Kidney glomerular epithelial cell (primary cell): Measurements from ENCODE around the gene NLGN4X.
A peak's percentile ranks its signal among the peaks of the same experiment; 100 is the strongest.
"Not testable (repeated sequence)": the region's sequence is repeated elsewhere in the genome, so short reads cannot be mapped to it uniquely, and the experiment has no call there.

Experiments used
- DNase-seq: peaks from one replicate; lab custom pipeline; 2025; lab: John Stamatoyannopoulos, UW

Gene NLGN4X

DNA sequence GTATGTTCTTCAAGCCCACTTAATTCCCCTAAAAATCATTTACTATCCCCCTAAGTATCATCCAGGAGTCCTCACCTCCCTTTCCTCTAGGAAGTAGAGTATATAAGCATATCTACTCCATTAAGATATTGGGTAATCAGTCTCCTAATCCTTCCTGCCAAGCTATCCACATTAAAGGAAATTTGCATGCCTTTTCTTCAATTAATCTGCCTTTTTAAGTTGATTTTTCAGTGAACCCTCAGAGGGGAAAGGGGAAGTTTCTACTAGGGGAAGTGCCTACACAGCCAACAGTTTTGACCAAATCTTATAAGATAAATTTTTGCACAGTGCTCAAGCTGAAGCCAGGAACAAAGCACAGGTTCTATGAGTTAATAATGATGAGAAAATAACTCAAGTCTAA lies 222.8 kb downstream of the NLGN4X start:
- DNase-seq: no peak

DNA sequence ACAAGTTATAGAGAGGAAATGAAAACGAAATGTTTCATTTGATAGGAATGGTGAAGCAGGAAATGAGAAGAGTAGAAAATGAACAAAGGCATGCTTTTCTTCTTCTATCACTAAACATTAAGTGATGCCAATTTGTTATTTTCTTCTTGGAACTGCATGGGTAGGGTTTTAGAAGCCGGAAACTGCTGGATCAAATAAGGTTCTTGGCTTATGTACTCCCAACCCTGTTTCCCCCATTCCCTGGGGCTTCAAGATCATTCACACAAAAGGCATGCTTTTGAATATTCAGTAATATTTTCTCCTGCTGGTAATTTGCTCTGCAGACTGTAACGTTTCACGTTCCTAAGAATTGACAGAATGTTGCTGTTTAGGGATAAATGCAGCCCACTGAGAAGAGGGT lies 224.1 kb downstream of the NLGN4X start:
- DNase-seq: no peak

GRCh38 chrX:6002056-6002455 lies 226.6 kb downstream of the NLGN4X start:
- no peak for DNase-seq

- no peak for DNase-seq
These were observed 229.8 kb downstream of the NLGN4X start for GRCh38 chrX:5998901-5999300.

GRCh38 chrX:5998456-5998855 lies 230.2 kb downstream of the NLGN4X start:
- DNase-seq: no peak

- no peak for DNase-seq
These were observed 237.3 kb downstream of the NLGN4X start for GRCh38 chrX:5991393-5991792.

DNA sequence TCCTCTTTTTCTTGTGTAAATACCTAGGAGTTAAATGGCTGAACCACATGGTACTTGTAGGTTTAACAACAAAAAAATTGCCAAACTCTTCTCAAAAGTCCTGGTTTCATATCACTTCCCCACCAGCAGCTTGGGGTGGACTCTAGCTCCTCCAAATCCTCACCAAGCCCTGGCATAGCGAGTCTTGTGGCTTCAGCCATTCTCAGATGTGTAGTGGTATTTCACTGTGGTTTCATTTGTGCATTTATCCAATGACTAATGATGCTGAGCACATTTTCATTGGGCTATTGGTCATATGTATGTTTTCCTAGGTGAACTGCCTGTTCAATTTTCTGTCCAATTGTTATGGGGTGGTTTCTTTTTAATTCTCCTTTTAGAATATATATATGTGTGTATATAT lies 249.3 kb downstream of the NLGN4X start:
- DNase-seq: no peak

DNA sequence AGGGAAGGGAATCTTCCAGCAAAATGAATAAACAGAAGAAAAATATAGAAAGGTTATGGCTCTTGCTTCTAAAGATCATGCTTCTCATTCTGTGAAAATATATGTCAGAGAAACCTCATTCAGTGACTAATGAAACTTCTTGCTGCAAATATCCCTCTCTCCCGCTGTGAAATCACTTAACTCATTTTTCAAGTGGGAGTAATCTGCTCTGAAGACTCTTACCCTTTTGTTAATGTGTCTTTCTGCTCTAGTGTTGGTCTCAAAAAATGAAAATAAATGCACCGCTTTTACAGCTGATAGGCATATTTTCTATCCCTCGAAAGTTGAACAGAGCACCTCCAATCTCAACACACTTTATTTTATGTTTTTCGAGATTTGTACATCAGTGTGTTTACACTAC lies 252.3 kb downstream of the NLGN4X start:
- DNase-seq: no peak

DNA sequence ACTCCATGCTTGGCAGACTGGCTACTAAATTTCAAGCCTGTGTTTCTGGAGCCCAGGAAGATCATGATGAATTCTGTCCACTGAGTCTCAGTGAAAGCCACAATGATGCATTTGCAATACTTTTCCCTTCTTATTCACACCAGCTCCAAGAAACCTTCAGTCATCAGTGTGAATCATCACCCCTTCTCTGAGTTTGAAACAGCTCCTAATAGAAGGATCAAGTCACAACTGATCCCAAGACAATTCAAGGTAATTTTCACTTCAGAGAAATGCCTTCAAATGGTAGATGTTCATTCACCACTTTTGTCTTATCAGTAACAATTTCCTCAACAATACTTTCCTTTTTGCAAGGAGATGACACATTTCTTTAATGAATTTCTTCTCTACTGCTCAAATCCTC lies 257.4 kb downstream of the NLGN4X start:
- DNase-seq: no peak

- no peak for DNase-seq
These were observed 263.3 kb downstream of the NLGN4X start for GRCh38 chrX:5965406-5965805.

DNA sequence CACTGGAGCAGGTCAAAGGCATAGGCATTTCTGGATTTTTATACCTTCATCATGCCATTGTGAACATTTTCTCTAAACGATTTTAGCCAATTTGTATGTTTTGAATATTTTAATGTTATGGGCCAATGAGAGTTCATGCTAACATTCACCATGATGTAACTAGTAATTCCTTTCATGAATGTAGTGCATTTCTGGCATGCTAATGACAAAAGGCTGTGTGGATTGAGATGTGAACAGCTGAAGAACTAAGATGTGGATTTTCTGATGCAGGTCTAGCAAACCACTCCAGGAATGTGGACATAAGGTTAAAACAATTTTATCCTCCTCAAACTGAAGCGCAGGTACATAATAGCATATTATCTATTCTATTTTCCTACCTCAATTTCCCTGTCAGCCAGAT lies 269.4 kb downstream of the NLGN4X start:
- no peak for DNase-seq

GRCh38 chrX:5958523-5958922 lies 270.1 kb downstream of the NLGN4X start:
- DNase-seq: no peak

DNA sequence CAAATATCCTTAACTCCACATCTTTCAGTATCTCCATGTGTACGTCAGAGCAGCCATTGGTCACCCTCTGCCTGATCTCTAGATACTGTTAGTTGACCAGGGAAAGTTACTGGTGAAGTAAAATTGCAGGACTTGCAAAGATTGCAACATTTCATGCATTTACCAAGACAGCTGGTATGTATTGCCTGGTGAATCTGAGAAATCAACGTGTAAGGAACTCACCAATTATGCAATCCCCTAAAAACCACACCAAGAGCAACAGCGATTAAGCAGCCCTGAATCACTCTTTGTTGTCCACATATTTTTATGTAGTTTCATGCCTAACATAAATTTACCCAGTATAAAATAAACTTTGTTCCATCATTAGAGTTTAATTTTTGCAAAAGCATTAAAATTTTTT lies 271.2 kb downstream of the NLGN4X start:
- DNase-seq: no peak

DNA sequence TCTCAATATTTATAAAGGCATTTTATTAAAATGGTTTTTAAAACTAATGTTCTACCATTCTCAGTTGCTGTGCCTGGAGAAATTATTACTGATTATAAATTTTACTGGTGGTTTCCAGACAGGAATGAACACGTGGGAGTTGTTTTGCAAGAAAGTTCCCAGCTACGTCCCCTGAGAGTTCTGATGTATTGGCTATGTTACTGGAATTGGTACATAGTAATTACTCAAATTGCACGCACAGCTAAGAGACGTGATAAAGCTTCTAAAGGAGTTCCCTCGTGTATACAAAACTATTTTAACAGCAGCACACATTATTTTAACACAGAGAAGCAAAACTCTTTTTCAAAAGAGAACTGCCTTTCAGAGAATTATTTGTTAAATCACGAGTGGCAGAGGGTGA lies 292.2 kb downstream of the NLGN4X start:
- DNase-seq: no peak

DNA sequence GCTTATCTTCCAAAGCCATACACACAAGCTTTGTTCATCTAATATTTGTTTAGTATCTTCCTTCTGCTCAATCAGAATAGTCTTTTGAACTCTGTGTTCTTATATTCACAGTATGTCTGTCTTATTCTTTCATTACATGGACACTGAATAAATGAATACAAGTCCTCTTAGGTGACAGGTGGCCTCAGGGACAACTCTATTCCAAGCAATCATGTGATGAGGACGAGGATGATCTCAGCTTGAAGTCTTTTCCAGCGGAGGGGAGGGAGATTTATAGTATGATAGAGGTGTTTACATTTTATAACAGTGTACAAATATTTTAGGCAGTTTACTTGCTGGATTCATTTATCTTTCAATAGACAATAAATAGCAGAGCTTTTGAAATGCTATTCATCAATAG lies 300.4 kb downstream of the NLGN4X start:
- DNase-seq: no peak

GRCh38 chrX:5916945-5917344 lies 311.7 kb downstream of the NLGN4X start:
- no peak for DNase-seq

GRCh38 chrX:5915783-5916182 lies 312.9 kb downstream of the NLGN4X start:
- no peak for DNase-seq

DNA sequence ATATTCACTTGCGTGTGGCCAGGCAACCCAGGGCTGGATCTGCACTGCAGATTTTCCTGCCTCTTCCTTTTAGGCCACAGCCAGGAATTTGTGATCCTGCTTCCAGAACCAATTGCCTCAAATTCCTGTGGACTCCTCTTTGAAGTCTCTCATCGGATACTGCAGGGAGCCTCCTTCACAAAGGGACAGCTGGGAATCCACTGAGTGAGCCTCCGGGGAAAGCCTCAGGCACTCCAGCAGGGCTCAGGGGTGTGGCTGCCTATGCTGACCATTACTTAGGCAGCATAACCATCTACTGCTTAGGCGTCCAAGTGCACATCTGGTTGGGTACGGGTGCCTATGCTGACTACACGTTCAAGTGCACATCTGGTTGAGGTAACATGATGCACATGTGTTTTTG lies 321.5 kb downstream of the NLGN4X start:
- no peak for DNase-seq

- DNase-seq: not testable (repeated sequence)
These were observed 325.0 kb downstream of the NLGN4X start for GRCh38 chrX:5903586-5904190.

- DNase-seq: no peak
These were observed 330.2 kb downstream of the NLGN4X start for GRCh38 chrX:5898463-5898862.

- no peak for DNase-seq
These were observed 337.3 kb downstream of the NLGN4X start for GRCh38 chrX:5891378-5891777.

- DNase-seq: peak; percentile 3
These were observed 351.6 kb downstream of the NLGN4X start for GRCh38 chrX:5876984-5877596.

DNA sequence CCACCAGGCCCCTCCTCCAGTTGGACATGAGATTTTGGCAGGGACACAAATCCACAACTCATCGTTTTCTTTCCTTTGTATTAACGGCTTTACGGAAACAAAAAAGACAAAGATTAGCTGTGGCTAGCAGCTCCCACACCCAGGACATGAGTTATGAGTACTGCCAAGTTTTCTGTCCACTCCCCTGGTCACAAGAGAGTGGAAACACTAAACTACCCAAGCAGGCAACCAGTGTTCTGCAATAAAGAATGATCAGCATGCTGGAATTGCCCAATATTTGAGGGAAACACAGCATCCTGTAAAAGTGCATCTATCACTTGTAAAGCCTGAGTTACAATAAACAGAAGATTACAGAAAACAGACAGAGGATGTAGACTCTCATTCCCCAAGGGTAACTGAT lies 358.4 kb downstream of the NLGN4X start:
- no peak for DNase-seq

DNA sequence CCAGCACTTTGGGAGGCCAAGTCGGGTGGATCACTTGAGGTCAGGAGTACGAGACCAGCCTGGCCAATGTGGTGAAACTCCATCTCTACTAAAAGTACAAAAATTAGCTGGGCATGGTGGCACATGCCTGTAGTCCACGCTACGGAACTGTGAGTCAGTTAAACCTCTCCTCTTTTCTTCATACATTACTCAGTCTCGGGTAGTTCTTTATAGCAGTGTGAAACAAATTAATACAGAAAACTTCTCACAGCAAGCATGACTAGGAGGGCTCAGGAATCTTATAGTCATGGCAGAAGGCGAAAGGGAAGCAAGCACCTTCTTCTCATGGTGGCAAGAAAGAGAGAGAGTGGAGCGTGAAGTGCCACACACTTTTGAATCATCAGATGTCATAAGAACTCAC lies 358.9 kb downstream of the NLGN4X start:
- DNase-seq: no peak
